Hematopoietic multipotent progenitor cell treated with erythropoietin and hydrocortisone succinate and interleukin-3 and kit ligand, for 15 days (in vitro differentiated cells): ENCODE data around the gene ADAM23.

Experiments
- DNase-seq: peaks from one replicate; pipeline ENCODE4 v3.0.0-alpha.2; 2015; ENCODE audit warnings: low spot score

Gene ADAM23

GRCh38 chr2:206502729-206503128 is 59.4 kb downstream of the ADAM23 start:
- no peak for DNase-seq

DNA sequence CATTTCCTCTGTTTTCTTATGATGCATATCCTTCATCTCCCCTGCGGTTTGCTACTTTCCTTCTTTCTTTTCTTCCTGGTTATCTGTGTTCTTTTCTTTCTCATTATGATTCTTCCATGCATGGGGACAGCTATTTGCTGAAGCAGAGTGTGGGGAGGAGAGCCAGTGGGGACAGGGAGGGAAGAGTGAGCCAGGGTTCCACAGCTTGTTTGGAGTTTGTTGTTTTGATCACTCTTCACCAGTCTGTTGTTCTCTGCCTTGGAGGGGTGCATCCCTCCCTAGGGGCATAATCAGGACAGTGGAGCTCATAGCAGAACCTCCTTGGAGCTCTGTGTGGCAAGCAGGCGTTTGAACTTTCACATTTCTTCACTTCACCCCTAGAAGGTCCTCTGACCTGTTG is 68.0 kb downstream of the ADAM23 start:
- no peak for DNase-seq

DNA sequence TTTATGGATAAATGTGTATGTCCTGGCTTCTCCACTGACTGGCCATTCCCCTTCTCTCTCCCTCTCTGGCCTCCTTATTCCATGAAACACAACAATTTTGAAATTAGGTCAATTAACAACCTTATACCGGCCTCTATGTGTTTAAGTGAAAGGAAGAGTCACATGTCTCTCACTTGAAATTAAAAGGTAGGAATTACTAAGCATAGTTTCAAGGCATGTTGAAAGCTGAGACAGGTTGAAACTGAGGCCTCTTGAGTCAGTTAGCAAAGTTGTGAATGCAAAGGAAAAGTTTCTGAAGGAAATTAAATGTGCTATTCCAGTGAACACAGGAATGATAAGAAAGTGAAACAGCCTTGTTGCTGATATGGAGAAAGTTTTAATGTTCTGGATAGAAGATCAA is 69.7 kb downstream of the ADAM23 start:
- DNase-seq, result no peak

DNA sequence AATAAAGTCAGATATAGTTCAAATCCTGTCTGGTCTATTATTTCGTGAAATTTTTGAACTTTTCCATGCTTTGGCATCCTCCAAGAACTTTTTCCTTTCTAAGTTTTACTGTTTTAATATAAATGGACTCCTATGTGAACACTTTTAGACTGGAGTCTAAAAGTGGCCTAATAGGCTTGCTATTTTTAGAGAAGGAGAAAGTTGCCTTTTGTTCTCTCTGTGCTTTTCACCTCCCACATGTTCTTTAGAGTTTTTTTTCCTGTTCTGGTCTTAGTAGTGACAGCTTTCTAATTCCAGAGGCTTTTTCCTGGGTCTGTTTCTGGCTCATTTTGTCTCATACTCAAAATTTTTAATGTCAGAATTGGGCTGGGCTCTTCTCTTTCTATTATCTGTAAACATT is 72.2 kb downstream of the ADAM23 start:
- no peak for DNase-seq

- no peak for DNase-seq
Measured at GRCh38 chr2:206518997-206519396, 75.7 kb downstream of the ADAM23 start.

DNA sequence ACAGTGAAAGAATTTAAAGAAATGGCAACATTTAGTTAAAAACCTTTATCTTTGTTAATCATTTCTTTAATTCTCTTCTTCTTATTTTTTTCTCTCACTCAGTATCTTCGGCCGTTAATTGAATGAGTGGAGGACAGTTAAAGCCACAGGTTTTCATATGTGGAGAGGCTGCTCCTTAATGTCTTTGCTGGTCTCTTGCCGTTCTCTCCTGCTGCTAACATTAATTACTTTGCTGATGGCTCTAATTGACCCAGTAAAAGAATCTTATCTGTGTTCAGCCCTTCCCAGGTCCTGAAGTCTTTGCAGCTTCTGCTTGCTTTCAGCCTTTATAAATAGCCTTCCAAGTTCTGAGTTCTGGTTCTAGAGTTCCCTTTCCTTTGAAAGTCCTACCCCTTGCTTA is 77.1 kb downstream of the ADAM23 start:
- DNase-seq, result no peak

DNA sequence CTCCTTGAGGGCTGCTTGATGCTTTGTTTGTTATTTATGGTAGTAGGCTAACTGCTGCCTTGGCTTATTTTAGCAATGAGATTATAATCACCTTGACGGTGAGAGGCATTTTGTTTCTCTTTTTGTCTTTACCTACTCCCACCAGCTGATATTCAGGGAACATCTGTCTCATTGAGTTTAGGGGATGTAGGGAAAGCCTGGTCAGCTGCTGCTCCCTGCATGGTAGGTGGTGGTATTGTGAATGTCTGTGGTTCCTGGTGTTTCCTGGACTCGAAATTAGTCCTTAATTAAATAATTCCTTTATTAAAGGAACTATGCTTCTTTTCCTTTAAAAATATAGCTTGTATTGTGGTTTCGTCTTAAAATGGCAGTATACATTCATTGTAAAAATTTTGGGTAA is 77.8 kb downstream of the ADAM23 start:
- no peak for DNase-seq

GRCh38 chr2:206521612-206522011 is 78.3 kb downstream of the ADAM23 start:
- no peak for DNase-seq

DNA sequence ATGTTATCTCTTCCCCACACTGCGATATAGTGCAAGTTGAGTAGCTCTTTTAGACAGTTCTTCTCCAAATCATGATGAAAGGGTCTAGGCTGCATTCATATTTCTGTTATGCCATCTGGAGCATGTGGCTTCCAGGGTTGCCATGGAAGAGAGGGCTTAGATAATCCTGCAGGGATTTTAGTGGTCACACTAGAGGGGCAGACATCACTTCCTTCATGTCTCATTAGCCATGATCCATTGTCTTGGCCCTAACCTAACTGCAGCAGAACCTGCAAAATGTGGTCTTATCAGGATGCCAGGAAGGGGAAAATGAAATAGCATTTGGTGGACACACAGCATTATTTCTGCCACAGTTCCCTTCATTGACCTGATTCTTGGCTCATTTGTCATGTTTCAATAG is 83.1 kb downstream of the ADAM23 start:
- DNase-seq, result no peak

- DNase-seq, result no peak
Measured at GRCh38 chr2:206527153-206527552, 83.8 kb downstream of the ADAM23 start.

DNA sequence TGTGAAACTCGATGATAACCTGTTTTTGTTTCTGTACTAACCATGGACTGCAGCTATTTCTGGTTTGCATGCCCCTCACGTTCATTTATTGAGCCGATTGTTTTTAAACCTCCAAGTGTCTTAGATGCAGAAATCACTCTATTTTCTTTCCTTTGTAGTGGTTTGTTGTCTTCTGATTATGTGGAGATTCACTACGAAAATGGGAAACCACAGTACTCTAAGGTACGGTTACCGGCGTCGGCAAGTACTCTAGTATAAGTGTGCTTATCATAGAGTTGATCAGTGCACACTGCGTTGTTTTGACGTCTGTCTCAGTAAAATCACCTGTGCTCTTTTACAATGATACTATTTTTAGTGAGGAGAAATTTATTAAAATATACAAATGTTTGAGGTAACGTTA is 87.4 kb downstream of the ADAM23 start:
- no peak for DNase-seq

GRCh38 chr2:206531996-206532543 is 88.7 kb downstream of the ADAM23 start:
- no peak for DNase-seq

- DNase-seq, result no peak
Measured at GRCh38 chr2:206533977-206534376, 90.6 kb downstream of the ADAM23 start.

DNA sequence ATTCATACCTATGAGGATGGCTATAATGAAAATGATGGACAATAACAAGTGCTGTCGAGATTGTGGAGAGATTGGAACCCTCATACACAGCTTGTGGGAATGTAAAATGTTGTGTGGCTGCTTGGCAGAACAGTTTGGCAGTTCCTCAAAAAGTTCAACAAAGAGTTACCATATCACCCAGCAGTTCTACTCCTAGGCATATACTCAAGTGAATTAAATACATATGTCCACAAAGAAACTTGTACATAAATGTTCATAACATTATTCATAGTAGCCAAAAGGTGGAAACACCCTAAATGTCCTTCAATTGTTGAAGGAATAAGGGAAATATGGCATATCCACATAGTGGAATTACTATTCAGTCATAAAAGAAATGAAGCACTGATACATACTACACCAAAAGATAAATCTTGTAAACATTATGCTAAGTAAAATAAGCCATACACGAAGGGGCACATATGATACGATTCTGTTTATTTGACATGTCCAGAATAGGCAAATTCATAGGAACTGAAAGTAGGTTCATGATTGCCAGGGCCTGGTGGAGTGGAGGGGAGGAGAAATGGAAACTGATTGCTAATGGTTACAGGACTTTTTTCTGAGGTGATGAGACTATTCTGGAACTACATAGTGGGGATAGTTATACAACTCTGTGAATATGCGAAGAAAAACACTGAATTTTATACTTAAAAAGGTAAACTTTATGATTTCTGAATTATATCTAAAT is 92.1 kb downstream of the ADAM23 start:
- DNase-seq, result no peak

DNA sequence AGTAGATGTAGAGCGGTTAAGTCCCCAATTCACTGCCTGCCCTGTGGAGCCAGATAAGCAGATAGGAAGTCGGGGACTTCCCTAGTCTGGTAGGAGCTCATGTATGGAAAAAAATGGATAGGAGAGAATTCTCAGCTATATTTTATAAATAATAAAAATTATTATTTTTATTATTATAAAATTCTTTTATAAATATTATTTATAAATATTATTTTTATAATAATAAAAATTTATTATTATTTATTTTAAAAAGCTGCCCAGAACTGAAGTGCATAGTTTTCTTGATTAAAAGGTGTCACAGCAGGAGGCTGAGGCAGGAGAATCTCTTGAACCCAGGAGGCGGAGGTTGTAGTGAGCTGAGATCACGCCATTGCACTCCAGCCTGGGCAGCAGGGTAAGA is 97.4 kb downstream of the ADAM23 start:
- DNase-seq, result no peak

DNA sequence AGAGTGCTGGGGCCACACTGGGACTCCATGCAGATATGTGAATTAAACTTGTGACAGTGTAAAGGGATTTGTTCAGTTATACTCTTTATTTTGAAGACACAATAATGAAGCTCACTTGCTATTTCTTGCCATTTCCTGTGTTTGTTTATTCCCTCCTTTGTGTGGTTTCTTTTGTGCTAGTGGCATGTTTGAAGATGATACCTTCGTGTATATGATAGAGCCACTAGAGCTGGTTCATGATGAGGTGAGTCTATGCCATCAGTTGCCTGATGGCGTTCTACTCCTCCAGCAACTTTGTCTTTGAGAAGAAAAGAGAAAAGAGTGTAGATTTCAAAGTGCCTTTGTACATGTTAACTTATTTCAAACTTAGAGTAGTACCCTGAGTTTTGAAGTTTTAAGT is 99.7 kb downstream of the ADAM23 start:
- DNase-seq, result no peak

DNA sequence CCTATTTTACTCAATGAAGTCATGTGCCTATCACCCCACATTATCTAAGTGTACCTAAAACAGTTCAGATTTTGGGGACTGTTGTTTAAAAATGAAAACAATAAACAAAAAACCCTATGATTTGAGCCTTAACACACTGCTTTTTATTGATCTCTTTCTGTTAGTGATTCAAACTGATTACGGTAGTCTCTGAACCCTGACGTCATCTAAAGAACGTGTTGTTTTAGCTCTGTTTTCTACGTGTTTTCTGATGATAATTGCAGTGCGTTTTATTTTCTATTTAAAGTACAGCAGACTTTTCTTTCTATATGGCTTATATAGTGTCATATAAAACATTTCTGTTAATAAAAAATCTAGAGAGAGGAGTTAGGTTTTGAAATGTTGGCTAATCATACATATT is 105.1 kb downstream of the ADAM23 start:
- no peak for DNase-seq

DNA sequence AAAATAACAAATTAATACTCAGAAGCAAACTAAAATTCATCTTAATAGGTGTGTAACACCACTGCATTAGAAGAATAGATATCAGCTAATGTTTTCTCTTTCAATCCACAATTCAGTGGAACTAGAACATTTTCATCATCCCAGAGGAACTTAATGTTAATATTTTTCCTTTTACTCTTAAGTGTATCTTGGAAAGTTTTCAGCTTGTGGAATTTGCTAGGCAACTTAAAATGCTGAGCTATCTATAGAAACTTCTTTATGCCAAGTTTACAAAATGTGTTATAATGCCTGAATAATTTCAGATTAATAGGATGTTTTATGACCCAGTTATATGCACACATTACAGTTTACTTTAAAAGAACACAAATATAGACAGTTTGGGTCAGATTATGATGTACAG is 112.4 kb downstream of the ADAM23 start:
- no peak for DNase-seq

- peak; percentile 4 for DNase-seq
Measured at GRCh38 chr2:206556357-206556949, 113.1 kb downstream of the ADAM23 start.

DNA sequence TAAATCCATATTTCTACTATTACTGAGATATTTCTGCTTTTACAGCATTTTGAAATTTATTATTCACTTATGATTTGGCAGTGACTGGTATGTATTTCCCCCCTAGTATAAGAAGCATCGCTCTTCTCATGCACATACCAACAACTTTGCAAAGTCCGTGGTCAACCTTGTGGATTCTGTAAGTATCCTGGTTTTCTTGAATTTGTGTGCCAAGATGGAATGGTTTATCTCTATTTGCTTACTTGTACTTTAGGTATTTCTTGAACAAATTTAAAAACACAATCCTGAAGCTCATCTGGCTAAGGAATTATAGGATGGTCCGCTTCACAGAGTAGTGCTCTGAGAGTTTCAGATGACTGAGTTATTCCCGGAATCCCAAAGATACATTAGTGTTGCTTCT is 114.0 kb downstream of the ADAM23 start:
- no peak for DNase-seq

GRCh38 chr2:206558492-206558891 is 115.2 kb downstream of the ADAM23 start:
- DNase-seq, result no peak

GRCh38 chr2:206561962-206562361 is 118.6 kb downstream of the ADAM23 start:
- no peak for DNase-seq

DNA sequence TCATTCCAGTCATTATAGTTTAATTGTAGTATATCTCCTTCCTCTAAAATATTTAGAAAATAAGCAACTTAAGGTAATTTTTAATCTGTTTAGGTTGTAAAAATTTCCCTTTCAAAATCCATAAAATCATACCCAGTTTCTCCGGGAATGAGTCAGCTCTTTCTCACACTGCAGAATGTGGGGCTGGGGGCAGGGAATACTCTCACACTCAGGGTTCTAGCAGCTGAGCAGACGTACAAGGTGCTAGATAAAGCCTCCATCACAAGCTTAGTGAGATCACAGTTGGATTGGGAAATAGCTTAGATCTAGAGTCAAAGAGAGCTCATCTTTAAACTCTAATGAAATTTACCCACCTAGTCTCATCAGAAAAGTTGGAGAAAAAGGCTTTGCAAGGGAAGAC is 119.0 kb downstream of the ADAM23 start:
- DNase-seq, result no peak

DNA sequence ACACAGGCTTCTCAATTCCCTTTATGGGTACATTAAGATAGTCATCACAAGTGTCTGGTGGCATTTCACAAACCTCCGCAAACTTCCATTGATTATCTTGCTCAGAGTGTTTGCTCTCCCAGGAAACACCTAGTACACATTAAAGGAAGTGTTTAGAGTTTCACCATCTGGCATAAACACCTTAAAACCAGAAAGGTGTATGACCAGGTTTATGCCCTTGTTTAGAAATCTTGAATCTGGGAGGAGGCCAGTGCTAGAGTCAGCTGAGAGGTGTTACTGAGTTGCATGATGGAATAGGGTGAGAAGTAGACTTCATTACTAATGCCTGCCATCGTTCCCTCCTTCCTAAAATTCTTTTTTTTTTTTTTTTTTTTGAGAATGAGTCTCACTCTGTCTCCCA is 120.0 kb downstream of the ADAM23 start:
- no peak for DNase-seq
